GM19324 (cell line): Measurements from ENCODE around the gene PRDM16.
"Not testable (repeated sequence)": the region's sequence is repeated elsewhere in the genome, so short reads cannot be mapped to it uniquely, and the experiment has no call there.

Experiments used
- ATAC-seq: cut with Tn5 transposase; IDR thresholded peaks from one replicate; pipeline ENCODE4 v1.9.1; 2021; ENCODE audit warnings: mild to moderate bottlenecking, moderate library complexity; ENCODE audit not compliant: unreplicated experiment, low FRiP score

PRDM16 gene

GRCh38 chr1:3078871-3079270, 9.9 kb downstream of the PRDM16 start:
- no peak for ATAC-seq

- ATAC-seq = no peak
Observed at GRCh38 chr1:3079381-3080052, 10.5 kb downstream of the PRDM16 start.

GRCh38 chr1:3080053-3080955, 11.3 kb downstream of the PRDM16 start:
- no peak for ATAC-seq

GRCh38 chr1:3081171-3081683, 12.2 kb downstream of the PRDM16 start:
- no peak for ATAC-seq

GRCh38 chr1:3082051-3082450, 13.0 kb downstream of the PRDM16 start:
- ATAC-seq = no peak

GRCh38 chr1:3082571-3083516, 13.8 kb downstream of the PRDM16 start:
- no peak for ATAC-seq

- no peak for ATAC-seq
Observed at GRCh38 chr1:3084154-3084553, 15.2 kb downstream of the PRDM16 start.

- ATAC-seq = no peak
Observed at GRCh38 chr1:3084726-3085125, 15.7 kb downstream of the PRDM16 start.

- no peak for ATAC-seq
Observed at GRCh38 chr1:3085721-3086120, 16.7 kb downstream of the PRDM16 start.

GRCh38 chr1:3086272-3086974, 17.4 kb downstream of the PRDM16 start:
- no peak for ATAC-seq

GRCh38 chr1:3087049-3087448, 18.0 kb downstream of the PRDM16 start:
- ATAC-seq = no peak

GRCh38 chr1:3087946-3088668, 19.1 kb downstream of the PRDM16 start:
- not testable (repeated sequence) for ATAC-seq

GRCh38 chr1:3089490-3089889, 20.5 kb downstream of the PRDM16 start:
- ATAC-seq = no peak

GRCh38 chr1:3091334-3091733, 22.3 kb downstream of the PRDM16 start:
- no peak for ATAC-seq

- ATAC-seq = no peak
Observed at GRCh38 chr1:3092530-3092929, 23.5 kb downstream of the PRDM16 start.

GRCh38 chr1:3093898-3094626, 25.1 kb downstream of the PRDM16 start:
- no peak for ATAC-seq

- ATAC-seq = no peak
Observed at GRCh38 chr1:3094863-3095780, 26.1 kb downstream of the PRDM16 start.

- ATAC-seq = no peak
Observed at GRCh38 chr1:3096345-3096744, 27.3 kb downstream of the PRDM16 start.
